ENCODE data around the gene DTNBP1. TPM values are rescaled to one million over a fixed set of nuclear protein-coding genes. Genes with fewer than 3 reads are reported as not detected.

DTNBP1 gene
- total RNA-seq, 1 donor, result 2.2 TPM

- H3K4me3 ChIP-seq (ENCODE audit: low read depth, low read length), result no peak overlapping the region
- no peak for TF ChIP-seq CTCF (IDR thresholded peaks at IDR 0.05; ENCODE audit: insufficient read depth, low read depth, low read length)
- DNase-seq (ENCODE audit: low read depth), result no peak
Measured at GRCh38 chr6:15484140-15484539, 178.7 kb downstream of the DTNBP1 start.

GRCh38 chr6:15483060-15483459, 179.8 kb downstream of the DTNBP1 start:
- TF ChIP-seq CTCF (IDR thresholded peaks at IDR 0.05; ENCODE audit: insufficient read depth, low read depth, low read length), result no peak
- H3K4me3 ChIP-seq (ENCODE audit: low read depth, low read length), result no peak overlapping the region
- no peak for DNase-seq (ENCODE audit: low read depth)

DNA sequence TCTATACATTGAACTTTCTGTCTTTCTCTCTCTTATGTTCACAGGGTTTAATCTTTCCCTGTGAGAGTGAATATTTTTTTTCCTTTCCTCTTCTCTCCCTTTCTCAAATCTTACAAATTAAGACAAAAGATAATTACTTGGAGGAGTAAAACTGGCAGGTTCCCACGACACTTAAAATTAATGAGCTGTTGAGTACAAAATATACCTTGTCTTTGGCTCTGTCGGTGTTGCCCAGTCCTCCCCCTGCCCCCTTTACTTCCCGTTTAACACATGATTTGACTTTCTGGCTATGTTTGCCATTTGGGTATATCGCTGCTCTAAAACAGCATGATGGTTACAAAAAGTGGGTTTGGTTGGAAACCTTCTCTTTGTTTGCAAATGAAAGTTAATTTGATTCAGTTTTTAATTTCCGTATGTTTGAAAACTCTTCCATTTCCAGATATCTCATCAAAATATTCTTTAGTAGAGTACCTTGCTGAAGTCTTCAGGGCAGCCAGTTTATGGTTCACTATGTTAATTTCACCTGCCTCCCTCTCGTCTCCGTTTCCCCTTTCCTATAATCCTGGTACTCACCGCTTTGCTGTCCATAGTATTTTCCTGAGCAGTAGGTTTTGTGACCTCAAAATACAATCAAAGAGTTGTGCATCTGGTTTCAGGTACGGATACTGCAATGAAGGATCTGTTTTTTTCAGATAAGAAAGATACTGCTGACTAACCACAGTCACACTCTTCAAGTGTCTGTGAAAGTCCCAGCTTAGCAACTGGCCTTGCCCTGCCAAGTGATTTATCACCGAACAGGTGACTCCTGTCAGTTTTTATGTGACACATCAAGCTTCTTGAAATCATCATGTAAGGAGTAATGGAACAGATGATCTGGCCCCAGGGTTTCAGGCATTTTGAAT, 181.2 kb downstream of the DTNBP1 start:
- no peak for TF ChIP-seq CTCF (IDR thresholded peaks at IDR 0.05; ENCODE audit: insufficient read depth, low read depth, low read length)
- no peak for DNase-seq (ENCODE audit: low read depth)
- no peak overlapping the region for H3K4me3 ChIP-seq (ENCODE audit: low read depth, low read length)

DNA sequence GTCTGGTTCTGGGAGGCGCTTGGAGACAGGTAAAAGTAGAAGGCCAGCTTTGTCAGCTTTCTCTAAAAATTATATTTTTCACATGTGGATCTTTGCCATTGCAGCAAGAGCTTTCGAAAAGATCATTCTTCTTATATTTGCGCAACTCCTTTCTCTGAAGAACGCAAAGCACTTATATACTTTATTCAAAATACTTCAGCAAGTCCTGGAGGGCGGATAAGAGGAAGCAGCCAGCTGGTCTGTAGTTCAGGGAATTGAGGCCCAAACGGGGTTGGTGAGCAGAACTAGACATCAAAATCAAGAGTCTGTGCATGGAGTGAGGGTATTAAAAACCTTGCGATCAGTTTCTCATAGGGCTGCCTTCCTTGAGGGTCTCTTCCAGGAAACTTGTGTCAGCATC, 182.3 kb downstream of the DTNBP1 start:
- H3K4me3 ChIP-seq (ENCODE audit: low read depth, low read length), result no peak overlapping the region
- TF ChIP-seq CTCF (IDR thresholded peaks at IDR 0.05; ENCODE audit: insufficient read depth, low read depth, low read length), result no peak
- no peak for DNase-seq (ENCODE audit: low read depth)

- TF ChIP-seq CTCF (IDR thresholded peaks at IDR 0.05; ENCODE audit: insufficient read depth, low read depth, low read length), result no peak
Measured at GRCh38 chr6:15479761-15480160, 183.1 kb downstream of the DTNBP1 start.

GRCh38 chr6:15477746-15478145, 185.1 kb downstream of the DTNBP1 start:
- no peak overlapping the region for H3K4me3 ChIP-seq (ENCODE audit: low read depth, low read length)
- TF ChIP-seq CTCF (IDR thresholded peaks at IDR 0.05; ENCODE audit: insufficient read depth, low read depth, low read length), result no peak

More at GRCh38 chr6:15479761-15480160, 183.1 kb downstream of the DTNBP1 start:
- no peak overlapping the region for H3K4me3 ChIP-seq (ENCODE audit: low read depth, low read length)
- no peak for DNase-seq (ENCODE audit: low read depth)

More at GRCh38 chr6:15477746-15478145, 185.1 kb downstream of the DTNBP1 start:
- no peak for DNase-seq (ENCODE audit: low read depth)
